ENCODE results near the gene PRR23E.

Gene PRR23E

DNA sequence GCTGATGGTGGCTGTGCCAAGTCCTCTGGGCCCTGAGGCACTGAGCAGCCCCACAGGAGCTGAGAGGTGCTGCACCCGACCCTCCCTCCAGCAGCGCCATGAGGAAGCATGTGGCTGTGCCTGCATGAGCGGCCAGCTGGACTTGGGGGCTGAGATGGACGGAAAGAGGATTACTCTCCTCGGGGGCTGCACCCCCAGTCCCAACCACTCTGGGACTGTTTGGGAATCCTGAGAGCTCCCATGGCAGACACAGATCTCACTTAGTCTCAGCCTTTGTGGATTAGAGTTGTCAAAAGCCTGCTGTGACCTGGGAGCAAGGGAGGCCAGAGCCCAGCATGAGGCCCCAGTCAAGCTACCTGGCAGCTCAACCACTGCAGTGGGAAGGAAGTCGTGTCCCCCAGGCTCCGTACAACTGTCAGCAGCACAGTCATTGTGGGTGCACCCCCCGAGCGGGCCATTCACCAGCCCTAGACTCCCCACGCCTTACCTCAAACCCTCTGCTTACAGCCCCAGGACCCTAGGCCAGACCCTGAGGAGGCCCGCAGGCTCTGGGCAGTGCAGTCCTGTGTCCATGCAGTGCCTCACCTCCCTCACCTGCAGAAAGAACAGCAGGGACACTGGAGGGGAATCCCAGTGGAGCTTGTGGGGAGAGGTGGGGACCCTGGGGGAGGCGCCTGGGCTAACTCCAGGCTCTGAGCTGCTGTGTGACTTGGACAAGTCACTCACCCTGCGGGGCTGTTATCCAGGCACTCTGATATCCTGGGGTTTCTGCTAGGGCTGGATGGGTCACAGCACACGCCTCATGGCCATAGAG, 17.1 kb downstream of the PRR23E start:
- no peak for DNase-seq (ENCODE audit: low spot score)

DNA sequence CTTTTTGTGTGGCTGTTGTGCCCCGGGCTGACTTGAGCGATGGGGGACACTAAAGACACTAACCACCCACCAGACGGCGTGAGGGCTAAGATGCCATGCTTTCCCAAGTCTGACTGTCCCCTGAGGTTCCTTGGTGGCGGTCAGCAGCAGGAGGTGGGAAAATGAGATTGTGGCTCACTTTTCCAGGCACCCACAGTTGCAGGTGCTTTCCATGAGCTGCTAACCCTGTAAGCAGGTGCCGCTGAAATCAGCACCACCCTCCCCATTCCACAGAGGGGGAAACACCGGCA, 17.7 kb downstream of the PRR23E start:
- DNase-seq (ENCODE audit: low spot score), result no peak

DNA sequence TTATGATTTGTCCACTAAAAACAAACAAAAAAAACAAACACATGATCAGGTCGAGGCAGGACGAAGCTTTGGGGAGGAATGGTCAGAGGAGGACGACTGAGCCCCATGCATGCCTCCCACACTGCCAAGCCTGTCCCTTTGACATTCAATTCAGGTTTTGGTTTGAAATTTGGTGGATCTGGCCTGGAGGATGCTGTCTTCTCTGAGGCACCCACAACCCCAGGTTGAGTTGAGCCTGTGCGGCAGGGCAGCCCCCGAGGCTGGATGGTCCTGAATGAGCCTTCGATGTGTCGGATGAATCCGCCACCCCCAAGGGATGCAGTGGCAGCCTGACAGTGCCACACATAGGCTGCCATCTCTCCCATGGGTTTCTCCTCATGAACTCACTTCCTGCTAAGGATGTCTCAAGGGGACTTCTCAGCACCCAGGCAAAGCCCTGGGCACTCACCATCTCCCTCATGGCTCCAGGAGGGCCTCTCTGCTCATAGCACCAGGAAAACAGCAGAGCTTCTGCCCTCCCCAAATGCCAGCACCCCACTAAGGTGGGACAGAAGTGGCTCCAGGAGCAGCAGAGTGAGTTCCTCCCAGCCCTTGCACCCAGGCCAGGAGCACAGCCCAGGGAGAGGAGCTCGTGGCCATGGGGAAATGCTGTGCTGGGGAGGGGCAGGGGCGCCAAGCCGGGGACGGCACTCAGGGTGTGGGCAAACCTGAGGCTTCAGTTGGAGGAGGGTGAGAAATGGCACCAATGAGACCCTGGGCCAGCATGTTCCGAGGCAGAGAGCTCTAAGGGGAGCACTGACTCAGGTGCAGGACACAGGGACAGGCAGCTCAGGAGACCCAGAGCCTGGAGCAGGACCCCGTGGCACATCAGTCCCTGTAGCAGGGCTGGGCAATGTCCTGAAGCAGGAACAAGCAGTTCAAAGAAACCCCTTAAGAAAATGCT, 18.5 kb downstream of the PRR23E start:
- DNase-seq (ENCODE audit: low spot score), result no peak

DNA sequence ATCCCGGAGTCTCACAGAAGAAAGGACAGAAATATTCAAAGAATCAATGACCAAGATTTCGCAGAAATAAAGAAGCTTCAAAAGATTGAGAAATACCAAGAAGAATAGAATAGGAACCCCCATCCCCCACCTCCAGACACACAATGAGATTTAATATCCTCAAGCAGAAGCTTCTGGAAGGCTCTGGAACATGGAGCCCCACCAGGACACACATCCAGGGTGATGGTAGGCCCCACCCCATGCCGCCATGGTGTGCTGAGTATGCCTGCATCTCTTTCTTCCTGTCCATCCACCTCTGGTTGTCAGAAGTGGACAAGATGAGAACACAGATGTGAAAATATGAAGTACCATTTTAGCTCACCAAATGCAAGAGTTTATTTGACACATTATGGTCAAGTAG, 19.3 kb downstream of the PRR23E start:
- DNase-seq (ENCODE audit: low spot score), result no peak

DNA sequence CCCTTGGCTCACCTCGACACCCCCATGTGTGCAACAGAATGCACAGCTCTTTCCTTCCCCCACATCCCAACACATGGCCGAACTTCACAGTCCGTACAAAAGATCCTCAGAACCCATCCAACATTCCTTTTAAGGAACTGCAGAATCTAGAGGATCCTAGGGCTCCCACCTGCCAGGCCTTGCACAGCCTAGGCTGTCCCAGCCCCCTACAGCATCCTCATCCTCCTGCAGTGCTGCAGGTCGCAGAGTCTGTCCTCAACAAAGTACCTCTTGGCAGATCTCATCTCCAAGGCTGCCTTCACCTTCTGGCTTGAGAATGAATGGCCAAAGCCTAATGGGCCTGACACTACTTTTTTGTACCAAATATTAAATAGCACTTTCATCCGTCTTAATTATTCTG, 19.8 kb downstream of the PRR23E start:
- no peak for DNase-seq (ENCODE audit: low spot score)

DNA sequence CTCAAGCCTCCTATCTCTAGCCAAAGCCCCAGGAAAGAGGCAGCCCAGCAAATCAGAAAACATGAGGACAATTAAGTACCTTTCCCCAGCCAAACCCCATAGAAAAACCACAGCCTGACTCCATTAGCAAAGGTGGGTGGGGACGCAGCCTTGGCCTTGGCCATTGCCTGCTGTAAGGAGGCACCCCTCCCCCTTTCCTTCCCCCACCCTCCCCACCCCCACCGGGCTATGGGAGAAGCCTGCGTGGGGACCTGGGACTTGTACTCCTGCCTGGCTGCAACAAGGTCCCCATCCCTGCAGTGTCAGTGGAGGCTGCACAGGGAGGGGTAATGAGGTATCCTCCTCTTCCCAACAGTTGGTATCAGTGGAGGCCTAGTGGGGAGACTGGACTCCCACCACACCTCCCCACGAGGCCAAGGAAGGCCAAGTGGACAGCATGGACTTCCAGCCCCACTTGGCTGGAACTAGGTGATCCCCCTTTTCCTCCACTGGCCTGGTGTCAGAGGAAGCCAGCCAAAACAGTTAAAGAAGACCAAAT, 20.5 kb downstream of the PRR23E start:
- no peak for DNase-seq (ENCODE audit: low spot score)

DNA sequence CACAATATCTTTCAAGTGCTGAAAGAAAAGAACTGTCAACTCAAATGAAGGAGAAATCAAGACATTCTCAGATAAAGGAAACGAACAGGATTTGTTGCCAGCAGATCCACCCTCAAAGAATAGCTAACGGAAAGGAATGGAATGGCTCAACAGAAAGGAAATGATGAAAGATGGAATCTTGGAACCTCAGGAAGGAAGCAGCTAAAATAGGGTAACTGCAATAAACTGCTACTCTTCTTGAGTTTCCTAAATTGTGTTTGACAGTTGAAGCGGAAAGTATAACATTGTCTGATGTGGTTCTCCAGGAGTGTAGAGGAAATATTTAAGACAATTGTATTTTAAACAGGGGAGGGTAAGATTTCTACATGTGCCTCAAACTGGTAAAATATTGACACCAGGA, 22.0 kb downstream of the PRR23E start:
- peak; percentile 19 for DNase-seq (ENCODE audit: low spot score)

DNA sequence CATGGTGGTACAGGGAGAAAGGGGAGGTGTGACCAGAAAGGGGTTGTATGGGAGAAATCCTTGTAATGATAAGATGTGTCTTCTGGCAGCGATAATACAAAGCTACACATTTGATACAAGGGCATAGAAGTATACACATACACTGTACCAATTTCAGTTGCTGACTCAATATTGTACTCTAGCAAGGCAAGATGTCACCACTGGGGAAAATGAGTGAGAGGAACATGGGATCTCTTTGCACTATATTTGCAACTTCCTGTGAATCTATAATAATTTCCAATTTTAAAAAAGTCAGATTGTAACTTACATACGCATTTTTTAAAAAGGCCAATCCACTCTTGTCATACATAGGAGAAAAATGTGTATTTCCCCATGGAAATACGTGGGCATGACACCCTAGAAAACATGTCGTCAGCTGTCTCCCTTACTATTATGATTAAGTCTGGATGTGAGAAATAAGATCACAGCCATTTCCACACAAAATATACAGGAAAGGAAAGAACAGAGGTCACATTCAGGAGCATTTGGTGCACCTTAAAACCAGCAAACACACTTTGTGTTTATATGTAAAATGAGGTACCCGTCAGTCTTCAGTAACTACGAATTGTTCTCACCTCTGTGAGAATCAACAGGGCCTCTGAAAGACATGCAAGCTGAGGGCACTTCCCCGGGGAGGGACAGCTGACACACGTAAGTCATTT, 22.9 kb downstream of the PRR23E start:
- DNase-seq (ENCODE audit: low spot score), result no peak

DNA sequence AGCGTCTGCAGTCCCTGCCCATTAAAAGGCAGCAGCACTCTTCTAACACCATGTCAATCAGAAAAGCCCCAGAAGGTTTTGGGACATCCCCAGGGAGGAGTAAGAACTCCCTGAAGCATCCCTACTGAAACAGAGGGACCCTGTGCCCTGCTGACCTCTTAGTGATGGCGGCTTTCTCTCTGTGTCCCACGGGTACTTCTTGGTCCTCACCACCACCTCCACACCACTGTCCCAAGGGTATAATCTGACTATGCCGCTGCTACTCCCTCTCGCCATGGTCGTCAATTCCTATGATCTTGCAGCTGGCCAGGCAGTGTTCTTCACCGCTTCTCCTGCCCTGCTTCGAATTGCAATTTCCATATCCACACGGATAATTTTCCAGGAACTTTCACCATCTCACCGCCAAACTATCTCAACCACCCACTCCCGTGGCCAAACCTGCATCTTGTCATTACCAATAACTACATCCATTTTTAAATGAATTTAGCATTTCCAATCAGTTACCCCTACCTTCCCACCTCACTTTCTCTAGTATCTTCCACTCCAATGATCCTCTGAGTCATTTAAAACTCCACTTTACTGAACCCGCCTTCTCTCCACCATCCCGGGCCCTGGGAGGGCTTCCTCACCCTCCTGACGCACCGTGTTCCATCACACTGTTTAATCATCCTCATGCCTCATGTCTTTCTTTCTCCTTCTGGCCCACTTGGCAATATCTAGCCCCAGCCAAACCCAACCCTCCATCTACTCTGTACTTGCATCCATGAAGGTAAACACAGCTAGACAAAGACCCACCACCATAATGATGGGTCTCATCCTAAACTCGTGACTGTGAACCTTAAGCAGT, 23.7 kb downstream of the PRR23E start:
- DNase-seq (ENCODE audit: low spot score), result no peak

DNA sequence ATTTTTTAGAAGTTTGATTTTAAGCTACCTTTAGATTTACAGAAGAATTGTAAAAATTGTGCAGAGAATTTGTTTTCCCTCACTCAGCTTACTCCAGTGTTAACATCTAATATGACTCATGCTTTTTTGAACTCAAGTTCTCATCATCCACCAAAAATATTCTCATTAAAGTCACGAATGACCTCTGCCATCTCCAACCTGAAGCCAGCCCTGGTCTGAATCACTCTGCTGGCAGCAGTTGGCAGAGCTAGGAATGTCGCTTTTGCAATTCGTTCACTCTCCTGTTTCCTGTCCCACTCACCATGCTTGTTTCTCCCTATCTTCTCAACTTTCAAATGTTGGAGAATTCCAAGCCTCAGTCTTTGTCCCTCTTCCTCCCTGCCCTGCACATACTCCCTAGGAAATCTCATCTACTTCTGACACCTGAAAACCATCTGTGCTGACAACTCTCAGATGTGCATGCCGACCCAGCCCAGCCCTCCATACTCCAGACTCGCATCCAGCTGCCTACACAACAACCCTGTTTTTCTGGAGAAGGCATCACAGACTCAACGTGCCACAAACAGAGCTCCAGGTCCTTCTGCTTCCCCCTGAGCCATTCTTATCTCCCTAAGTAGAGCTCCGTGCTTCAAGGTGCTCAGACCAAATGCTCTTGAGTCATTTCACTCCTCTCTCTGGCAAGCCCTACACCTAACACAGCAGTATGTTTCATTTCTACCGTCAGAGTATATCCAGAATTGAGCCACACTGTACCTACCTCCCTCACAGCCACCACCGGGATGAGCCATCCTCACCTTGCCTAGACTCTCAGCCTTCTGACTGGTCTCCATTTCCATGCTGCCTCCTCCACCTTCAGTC, 24.9 kb downstream of the PRR23E start:
- peak; percentile 75 for DNase-seq (ENCODE audit: low spot score)

DNA sequence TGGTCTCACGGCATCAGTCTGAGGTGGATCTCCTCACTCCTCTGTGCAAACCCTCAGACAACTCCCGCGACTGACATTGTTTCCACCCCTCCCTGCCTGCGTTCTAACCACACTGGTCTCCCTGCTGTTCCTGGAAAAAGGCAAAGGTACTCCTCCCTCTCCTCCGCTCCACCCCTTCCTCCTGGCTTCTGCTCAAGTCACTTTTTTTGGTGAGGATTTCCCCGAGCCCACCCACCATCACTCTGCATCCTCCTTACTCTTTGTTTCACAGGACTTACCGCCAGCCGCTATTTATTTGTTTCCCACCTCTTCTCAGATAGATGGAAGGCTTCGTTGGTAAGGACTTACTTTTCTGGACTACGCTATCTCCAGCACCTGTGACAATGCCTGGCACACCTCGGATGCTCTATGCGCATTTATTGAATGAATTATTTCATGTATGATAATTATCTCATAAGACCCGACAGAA, 25.6 kb downstream of the PRR23E start:
- DNase-seq (ENCODE audit: low spot score), result no peak

DNA sequence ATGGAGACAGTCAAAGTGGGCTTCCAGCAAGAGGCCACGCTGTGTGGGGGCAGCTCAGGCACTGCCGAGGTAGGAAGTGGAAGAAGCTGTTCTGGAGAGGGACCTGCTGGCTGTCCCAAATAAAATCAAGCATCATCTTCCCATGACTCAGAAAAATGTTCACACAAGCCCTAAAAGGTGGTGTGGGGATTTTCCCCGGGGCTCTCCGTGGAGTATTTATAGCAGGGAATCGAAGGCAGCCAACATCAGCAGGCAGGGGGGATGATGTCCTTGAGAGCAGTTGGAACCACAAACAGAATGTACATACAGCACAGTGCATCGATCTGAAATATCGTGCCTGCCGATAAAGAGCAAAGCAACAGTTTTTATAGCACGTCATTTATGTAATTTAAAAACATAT, 27.6 kb downstream of the PRR23E start:
- no peak for DNase-seq (ENCODE audit: low spot score)

DNA sequence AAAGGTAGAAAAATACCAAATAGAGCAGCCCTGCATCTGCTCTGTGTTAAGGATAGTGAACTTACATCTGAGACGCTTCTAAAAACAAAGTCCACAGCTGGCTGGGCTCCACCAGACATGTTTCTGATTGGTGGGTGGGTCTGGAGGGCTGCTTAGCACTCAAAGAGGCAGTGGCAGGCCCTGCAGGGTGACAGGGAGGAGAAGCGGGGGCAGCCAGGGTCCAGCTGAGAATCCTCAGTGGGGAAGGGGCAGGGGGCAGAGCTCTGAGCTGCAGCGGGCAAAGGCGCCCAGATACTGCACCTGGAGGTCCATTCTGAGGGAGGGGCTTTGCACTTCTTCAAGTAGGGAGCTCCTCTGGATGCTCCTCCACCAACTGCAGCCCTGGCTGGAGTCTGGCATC, 28.1 kb downstream of the PRR23E start:
- no peak for DNase-seq (ENCODE audit: low spot score)

DNA sequence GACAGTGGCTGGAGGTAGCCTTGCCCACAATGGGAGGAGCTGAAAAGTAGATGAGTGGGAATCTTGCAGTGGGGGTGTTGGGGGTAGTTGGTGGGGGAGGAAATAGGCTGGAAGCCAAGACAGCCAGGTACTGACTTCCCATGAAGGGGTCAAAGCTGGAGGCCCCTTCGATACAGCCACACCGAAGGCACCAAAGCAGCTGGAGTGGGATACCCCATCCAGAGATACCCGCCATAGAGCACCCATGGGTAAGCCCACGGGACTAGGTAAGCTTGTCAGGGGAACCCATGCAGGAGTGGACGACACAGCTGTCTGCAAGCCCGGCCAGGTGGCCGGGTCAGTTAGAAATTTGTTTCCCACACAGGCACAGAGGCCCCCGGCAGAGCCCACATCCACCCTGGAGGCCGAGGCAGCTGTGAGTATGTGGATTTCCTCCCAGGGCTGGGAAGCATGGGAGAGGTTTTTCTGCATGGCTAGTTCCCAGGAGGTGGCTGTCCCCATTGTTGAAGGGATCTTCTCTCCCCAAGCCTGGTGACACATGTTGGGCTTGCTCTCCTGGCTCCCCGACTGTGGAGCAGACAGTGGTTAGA, 28.6 kb downstream of the PRR23E start:
- DNase-seq (ENCODE audit: low spot score), result no peak

DNA sequence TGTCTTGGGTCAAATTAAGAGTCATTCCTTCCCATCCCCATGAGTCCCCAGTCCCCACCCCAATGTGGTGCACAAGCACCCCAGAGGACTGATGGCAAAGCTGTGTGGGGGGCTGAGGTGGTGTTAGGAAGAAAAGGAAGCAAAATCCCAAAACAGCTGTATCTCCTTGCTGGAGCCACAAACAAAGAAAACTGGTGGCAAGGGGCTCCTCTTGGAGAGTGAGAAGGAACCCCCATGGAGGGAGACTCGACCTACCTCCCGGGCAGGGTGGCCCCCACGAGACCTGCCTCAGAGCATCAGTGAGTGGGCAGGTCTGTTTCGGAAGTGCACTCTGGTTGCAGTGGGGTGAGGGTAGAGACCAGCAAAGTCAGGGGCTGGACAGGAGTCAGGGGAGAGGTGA, 29.2 kb downstream of the PRR23E start:
- no peak for DNase-seq (ENCODE audit: low spot score)

DNA sequence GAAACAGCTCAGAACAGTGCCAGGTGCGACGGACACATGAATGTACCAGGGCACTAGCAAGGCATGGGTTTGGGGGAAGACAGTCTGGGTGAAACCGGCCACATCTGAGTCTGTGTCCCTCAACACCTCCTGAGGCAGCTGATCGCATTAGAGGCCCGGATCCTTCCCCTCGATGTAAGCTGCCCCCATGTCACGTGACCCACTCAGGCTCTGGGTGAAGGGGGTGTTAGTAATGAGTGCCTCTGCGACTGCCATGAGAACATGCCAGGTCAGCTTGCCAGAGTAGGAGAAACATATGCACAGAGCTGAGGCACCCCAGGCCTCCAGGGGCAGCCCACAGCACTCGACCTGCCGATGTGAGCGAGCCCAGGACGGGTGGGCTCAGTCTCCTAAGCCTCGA, 29.7 kb downstream of the PRR23E start:
- DNase-seq (ENCODE audit: low spot score), result no peak

DNA sequence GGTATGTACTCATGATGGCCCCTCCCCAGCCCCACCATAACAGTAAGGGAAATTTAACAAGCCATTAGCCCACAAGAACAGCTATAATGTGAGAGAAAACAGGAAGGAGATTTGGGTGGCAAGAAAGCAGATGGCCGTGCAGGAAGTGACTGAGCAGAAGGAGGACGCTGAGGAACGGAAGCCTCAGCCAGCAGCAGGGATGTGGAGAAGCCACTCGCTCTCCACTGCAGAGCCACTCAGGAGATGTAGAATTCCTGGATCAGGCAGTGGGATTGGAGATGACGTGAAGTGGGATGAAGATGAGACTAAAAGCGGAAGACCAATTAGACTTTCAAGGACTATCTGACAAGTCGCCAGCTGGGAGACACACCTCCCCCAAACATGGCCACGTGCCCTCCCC, 31.2 kb downstream of the PRR23E start:
- no peak for DNase-seq (ENCODE audit: low spot score)

DNA sequence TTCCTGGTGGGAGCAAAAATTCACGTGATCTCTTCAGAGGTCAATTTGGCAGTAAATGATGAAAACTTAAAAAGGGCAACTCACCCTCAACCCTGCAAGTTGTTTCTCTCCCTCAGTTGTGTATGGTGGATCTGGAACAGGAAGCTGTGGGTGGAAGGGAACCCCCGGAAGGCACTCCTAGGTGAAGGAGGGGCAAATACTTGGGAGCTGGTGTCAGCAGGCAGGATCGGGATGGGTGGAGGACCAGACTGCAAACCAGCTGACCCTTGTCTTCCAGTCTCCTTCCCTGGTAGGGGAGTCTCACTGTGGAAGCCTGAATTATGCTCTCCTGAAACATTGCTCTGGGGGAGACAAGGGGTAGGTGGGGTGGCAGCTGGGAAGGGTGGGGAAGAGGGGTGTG, 33.5 kb downstream of the PRR23E start:
- DNase-seq (ENCODE audit: low spot score), result peak; percentile 34

DNA sequence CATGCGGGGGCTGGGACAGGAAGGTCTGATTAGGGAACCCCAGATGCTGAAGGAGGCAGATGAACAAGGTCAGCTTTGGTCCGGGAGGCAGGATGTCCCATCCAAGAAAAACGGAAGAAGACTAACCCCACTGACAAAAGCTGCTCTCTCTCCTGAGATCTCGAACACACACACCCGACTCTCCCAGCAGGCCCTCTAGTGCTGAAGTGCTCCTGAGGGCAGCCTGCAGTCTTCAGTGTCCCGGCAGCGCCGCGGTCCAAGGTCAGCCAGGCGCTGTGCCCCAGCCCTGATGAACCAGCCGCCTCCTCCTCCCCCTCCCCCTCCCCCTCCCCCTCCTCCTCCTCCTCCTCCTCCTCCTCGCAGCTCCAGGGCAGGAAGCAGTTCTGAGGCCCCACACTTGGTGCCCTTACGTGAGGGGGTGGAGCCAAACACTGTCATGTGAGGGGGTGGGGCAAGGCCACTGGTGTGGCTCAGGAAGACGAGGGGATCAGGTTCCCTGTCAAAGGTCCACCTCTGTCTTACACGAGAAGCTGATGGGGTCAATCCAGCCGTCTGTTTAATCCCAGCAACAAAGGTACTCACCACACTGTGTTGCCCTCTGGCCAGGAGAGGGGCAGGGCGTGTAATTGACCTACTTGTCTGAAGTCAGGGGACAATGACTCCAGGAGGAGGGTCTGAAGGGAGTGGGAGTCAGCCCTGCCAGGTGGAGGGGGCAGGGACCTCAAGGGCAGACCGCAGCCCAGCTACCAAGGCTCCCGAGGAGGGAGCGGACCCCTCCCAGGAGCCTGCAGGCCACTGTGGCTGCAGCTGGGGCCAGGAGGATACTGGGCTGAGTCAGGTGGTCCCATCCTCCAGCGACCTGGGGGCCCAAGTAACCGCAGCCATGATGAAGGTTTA, 34.3 kb downstream of the PRR23E start:
- no peak for DNase-seq (ENCODE audit: low spot score)

All from AG08395 (cell line).